HEK293T (cell line): ENCODE measurements around the gene RAB8B.

Experiments used
- BHLHE40 ChIP-seq: fragments of 450-650 bp; IDR thresholded peaks from 2 replicates; pipeline ENCODE4 v1.6.1; 2016; ENCODE audit warnings: mild to moderate bottlenecking, moderate library complexity, borderline replicate concordance
- FOXA1 ChIP-seq: fragments of 450-650 bp; IDR thresholded peaks from 2 replicates; pipeline ENCODE4 v1.6.1; 2016; ENCODE audit warnings: mild to moderate bottlenecking
- FOXK2 ChIP-seq: fragments of 450-650 bp; IDR thresholded peaks from 2 replicates; pipeline ENCODE4 v1.6.1; 2016; ENCODE audit warnings: mild to moderate bottlenecking
- LEF1 ChIP-seq: fragments of 450-650 bp; IDR thresholded peaks from 2 replicates; pipeline ENCODE4 v1.6.1; 2017; ENCODE audit warnings: mild to moderate bottlenecking, borderline replicate concordance
- NFRKB ChIP-seq: fragments of 450-650 bp; IDR thresholded peaks from 2 replicates; pipeline ENCODE4 v1.6.1; 2016; ENCODE audit warnings: mild to moderate bottlenecking, moderate library complexity
- SP1 ChIP-seq: fragments of 450-650 bp; IDR thresholded peaks from 2 replicates; pipeline ENCODE4 v1.6.1; 2017
- SUZ12 ChIP-seq: fragments of 450-650 bp; IDR thresholded peaks from 2 replicates; pipeline ENCODE4 v1.6.1; 2016; ENCODE audit warnings: mild to moderate bottlenecking
- TARDBP ChIP-seq: fragments of 450-650 bp; IDR thresholded peaks from 2 replicates; pipeline ENCODE4 v1.6.1; 2016

- TF ChIP-seq NFRKB = no peak
- TF ChIP-seq BHLHE40 = no peak
- TF ChIP-seq LEF1 = no peak
- no peak for TF ChIP-seq SUZ12
- no peak for TF ChIP-seq SP1
- no peak for TF ChIP-seq TARDBP
- TF ChIP-seq FOXK2 = no peak
- TF ChIP-seq FOXA1 = no peak
Observed at GRCh38 chr15:63192619-63193206, 3.3 kb downstream of the RAB8B start.
